Stimulated activated naive B cell treated with anti-CD40 and anti-IgM and Interleukin-4, amounts not matched to agents 10 μg/mL and 1 μg/mL and 100 μg/mL, for 72 hours (primary cell): Measurements from ENCODE around the gene CHCHD4.

ENCODE experiments used
- ATAC-seq, 2 donors: fragments of 150-1000 bp; cut with Tn5 transposase; replicated peaks; 2 replicates each; pipeline ENCODE4 v1.10.0; 2021; ENCODE audit warnings: moderate library complexity in 1 of 2
- DNase-seq: peaks from one replicate; pipeline ENCODE4 v3.0.0; 2021
- H3K27ac Mint-ChIP-seq: one replicate; pipeline ENCODE4 v1.8.0; 2022; ENCODE audit warnings: mild to moderate bottlenecking, mixed read lengths
- H3K27me3 Mint-ChIP-seq, 2 donors: one replicate each; pipeline ENCODE4 v1.8.0; 2022; ENCODE audit warnings: mixed read lengths in 2 of 2
- H3K36me3 Mint-ChIP-seq, 2 donors: one replicate each; pipeline ENCODE4 v1.8.0; 2022; ENCODE audit warnings: mixed read lengths in 2 of 2, mild to moderate bottlenecking in 1 of 2
- H3K4me1 Mint-ChIP-seq, 2 donors: one replicate each; pipeline ENCODE4 v1.8.0; 2022; ENCODE audit warnings: mixed read lengths in 2 of 2, mild to moderate bottlenecking in 1 of 2
- H3K4me3 Mint-ChIP-seq, 2 donors: one replicate each; pipeline ENCODE4 v1.8.0; 2022; ENCODE audit warnings: mild to moderate bottlenecking in 2 of 2, mixed read lengths in 2 of 2, moderate library complexity in 1 of 2
- H3K9me3 Mint-ChIP-seq, 2 donors: one replicate each; pipeline ENCODE4 v1.8.0; 2022; ENCODE audit warnings: mixed read lengths in 2 of 2, mild to moderate bottlenecking in 1 of 2

CHCHD4 gene

DNA sequence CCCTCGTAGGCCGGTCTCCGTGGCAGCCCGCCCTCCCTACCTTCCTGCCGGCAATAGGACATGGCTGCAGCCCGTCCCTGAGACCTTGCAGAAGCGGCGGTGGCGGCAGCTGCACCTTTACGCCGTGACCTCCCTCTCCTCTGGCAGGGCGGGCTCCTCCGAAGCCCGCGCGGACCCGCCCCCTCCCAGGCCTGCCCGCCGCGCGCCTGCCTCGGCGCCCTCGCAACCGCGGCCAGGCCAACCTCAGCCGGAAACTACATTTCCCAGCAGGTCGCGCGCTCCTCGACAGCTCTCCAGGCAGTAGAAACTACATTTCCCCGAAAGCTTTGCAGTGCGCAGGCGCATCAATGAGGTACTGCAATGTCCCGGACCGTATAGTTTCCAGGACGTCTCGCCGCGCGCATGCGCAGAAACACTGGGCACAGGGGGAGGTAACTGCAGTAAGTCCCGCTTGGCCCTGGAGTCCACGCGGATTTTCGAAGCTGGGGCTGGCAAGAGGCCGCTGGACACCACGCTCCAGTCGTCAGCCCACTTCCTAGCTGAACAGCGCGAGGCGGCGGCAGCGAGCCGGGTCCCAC lies at the start of gene CHCHD4, which contains the start of gene TMEM43:
Gene CHCHD4, minus strand, starts transcription at position 256 of the 578 bp plus-strand sequence. Its CDS starts 194 bp downstream, at position 62.
Gene TMEM43, plus strand, starts transcription at position 438 of the 578 bp plus-strand sequence. CDS start 142 bp downstream, outside the sequence.
- peak within 1 kb of the TSS; percentile 92 to 94 for H3K4me3 Mint-ChIP-seq
- peak; percentile 92 for ATAC-seq
- H3K27me3 Mint-ChIP-seq: no peaks in the 10 kb centered on the region
- peaks cover 0 to 3% of the 10 kb centered on the region in 2 donors for H3K9me3 Mint-ChIP-seq
- peak within 1 kb of the TSS; percentile 96 for H3K27ac Mint-ChIP-seq
- H3K36me3 Mint-ChIP-seq: peaks cover 42 to 51% of the 10 kb centered on the region in 2 donors
- H3K4me1 Mint-ChIP-seq: peaks cover 34 to 62% of the 10 kb centered on the region in 2 donors
- DNase-seq: peak; percentile 98

DNA sequence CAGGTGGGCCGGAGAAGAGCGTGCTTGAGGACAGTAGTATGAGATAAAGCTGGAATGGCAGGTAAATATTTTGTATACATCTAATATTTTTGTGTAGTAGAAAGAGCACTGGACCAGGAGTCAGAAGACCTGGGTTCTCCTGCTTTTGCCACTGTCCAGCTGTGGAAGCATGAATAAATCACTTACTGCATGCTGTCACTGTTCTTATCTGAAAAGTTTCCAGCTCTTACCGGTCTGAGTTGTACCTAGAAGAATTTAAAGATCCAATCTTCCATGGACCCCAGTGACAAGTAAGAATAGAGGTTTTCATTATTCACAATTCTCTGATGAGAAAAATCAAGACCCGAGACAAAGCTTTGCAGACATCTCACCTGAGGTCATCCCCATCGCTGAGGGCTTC lies 47.8 kb upstream of the CHCHD4 start:
- H3K9me3 Mint-ChIP-seq: no peaks in the 10 kb centered on the region
- no peak overlapping the region for H3K27ac Mint-ChIP-seq
- peaks cover 33 to 45% of the 10 kb centered on the region in 2 donors for H3K4me1 Mint-ChIP-seq
- no peaks in the 10 kb centered on the region for H3K27me3 Mint-ChIP-seq
- H3K36me3 Mint-ChIP-seq: peaks cover 38 to 47% of the 10 kb centered on the region in 2 donors
- no peak for ATAC-seq
- no peak overlapping the region for H3K4me3 Mint-ChIP-seq
- no peak for DNase-seq

- Mint-ChIP-seq H3K36me3 (peaks cover 56 to 64% of the 10 kb centered on the region in 2 donors), H3K4me3 (no peak overlapping the region), H3K27ac (peak overlapping the region; percentile 52), H3K4me1 (peaks cover 26 to 35% of the 10 kb centered on the region in 2 donors), H3K9me3 (no peaks in the 10 kb centered on the region), H3K27me3 (no peaks in the 10 kb centered on the region)
- DNase-seq (no peak), ATAC-seq (no peak)
These were observed 46.0 kb upstream of the CHCHD4 start for GRCh38 chr3:14170531-14171159.

GRCh38 chr3:14169871-14170270 lies 45.2 kb upstream of the CHCHD4 start:
- no peak for ATAC-seq
- H3K4me3 Mint-ChIP-seq: no peak overlapping the region
- DNase-seq: no peak
- H3K9me3 Mint-ChIP-seq: no peaks in the 10 kb centered on the region
- H3K27me3 Mint-ChIP-seq: no peaks in the 10 kb centered on the region
- H3K27ac Mint-ChIP-seq: no peak overlapping the region
- H3K36me3 Mint-ChIP-seq: peaks cover 62 to 65% of the 10 kb centered on the region in 2 donors
- H3K4me1 Mint-ChIP-seq: peaks cover 19 to 28% of the 10 kb centered on the region in 2 donors

GRCh38 chr3:14169435-14169834 lies 44.8 kb upstream of the CHCHD4 start:
- DNase-seq (no peak), ATAC-seq (no peak)
- Mint-ChIP-seq H3K4me3 (no peak overlapping the region), H3K36me3 (peaks cover 66 to 70% of the 10 kb centered on the region in 2 donors), H3K9me3 (no peaks in the 10 kb centered on the region), H3K27me3 (no peaks in the 10 kb centered on the region), H3K27ac (no peak overlapping the region), H3K4me1 (peaks cover 17 to 25% of the 10 kb centered on the region in 2 donors)

GRCh38 chr3:14166877-14167603 lies 42.4 kb upstream of the CHCHD4 start:
- Mint-ChIP-seq H3K9me3 (peaks cover 4 to 7% of the 10 kb centered on the region in 2 donors), H3K4me3 (no peak overlapping the region), H3K36me3 (peaks cover 80 to 83% of the 10 kb centered on the region in 2 donors), H3K4me1 (peaks cover 10 to 20% of the 10 kb centered on the region in 2 donors), H3K27ac (no peak overlapping the region), H3K27me3 (no peaks in the 10 kb centered on the region)
- DNase-seq (no peak), ATAC-seq (no peak)

DNA sequence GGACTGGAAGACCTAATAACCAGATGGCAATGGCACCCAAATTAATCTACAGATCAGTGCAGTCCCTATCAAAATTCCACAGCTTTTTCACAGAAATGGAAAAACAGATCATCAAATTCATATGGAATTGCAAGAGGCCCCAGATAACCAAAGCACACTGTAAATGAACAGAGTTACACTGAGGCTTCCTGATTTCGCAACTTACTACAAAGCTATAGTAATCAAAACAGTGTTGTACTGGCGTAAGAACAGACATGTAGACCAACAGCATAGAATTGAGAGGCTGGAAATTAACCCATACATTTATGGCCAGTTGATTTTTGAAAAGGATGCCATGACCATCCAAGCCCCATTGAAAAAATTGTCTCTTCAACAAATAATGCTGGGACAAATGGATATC lies 37.5 kb upstream of the CHCHD4 start:
- DNase-seq: no peak

DNA sequence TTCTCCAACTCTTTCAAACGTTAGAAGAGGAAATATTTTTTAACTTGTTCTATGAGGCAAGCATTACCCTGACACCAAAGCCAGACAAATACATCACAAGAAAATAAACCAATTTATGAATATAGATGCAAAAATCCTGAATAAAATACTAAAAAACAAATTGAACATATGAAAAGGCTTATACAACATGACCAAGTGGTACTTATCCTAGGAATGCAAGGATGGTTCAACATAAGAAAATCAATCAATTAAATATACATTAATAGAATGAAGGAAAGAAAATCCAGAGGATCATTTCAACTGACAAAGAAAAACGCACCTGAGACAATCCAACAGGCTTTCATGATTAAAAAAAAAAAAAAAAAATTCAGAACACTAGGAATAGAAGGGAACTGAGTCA lies 36.6 kb upstream of the CHCHD4 start:
- no peak overlapping the region for H3K27ac Mint-ChIP-seq
- H3K9me3 Mint-ChIP-seq: peaks cover 9 to 12% of the 10 kb centered on the region in 2 donors
- ATAC-seq: no peak
- H3K36me3 Mint-ChIP-seq: peaks cover 77 to 92% of the 10 kb centered on the region in 2 donors
- H3K4me3 Mint-ChIP-seq: no peak overlapping the region
- no peak for DNase-seq
- no peaks in the 10 kb centered on the region for H3K27me3 Mint-ChIP-seq
- peaks cover 0 to under 1% of the 10 kb centered on the region in 2 donors for H3K4me1 Mint-ChIP-seq

More for the DNA sequence above, 37.5 kb upstream of the CHCHD4 start:
- H3K27ac Mint-ChIP-seq: no peak overlapping the region
- H3K36me3 Mint-ChIP-seq: peaks cover 79 to 93% of the 10 kb centered on the region in 2 donors
- peaks cover under 1% of the 10 kb centered on the region in 2 donors for H3K4me1 Mint-ChIP-seq
- peaks cover 9 to 12% of the 10 kb centered on the region in 2 donors for H3K9me3 Mint-ChIP-seq
- no peaks in the 10 kb centered on the region for H3K27me3 Mint-ChIP-seq
- ATAC-seq: no peak
- H3K4me3 Mint-ChIP-seq: no peak overlapping the region

GRCh38 chr3:14159426-14159825 lies 34.8 kb upstream of the CHCHD4 start:
- DNase-seq: no peak
- no peak overlapping the region for H3K27ac Mint-ChIP-seq
- H3K4me3 Mint-ChIP-seq: no peak overlapping the region
- peaks cover 9 to 12% of the 10 kb centered on the region in 2 donors for H3K9me3 Mint-ChIP-seq
- no peaks in the 10 kb centered on the region for H3K27me3 Mint-ChIP-seq
- ATAC-seq: no peak
- peaks cover 71 to 93% of the 10 kb centered on the region in 2 donors for H3K36me3 Mint-ChIP-seq
- H3K4me1 Mint-ChIP-seq: peaks cover 5 to 19% of the 10 kb centered on the region in 2 donors

GRCh38 chr3:14158370-14158769 lies 33.7 kb upstream of the CHCHD4 start:
- Mint-ChIP-seq H3K9me3 (peaks cover 9% of the 10 kb centered on the region in 2 donors), H3K4me3 (no peak overlapping the region), H3K4me1 (peaks cover 6 to 21% of the 10 kb centered on the region in 2 donors), H3K27ac (peak overlapping the region; percentile 20), H3K27me3 (no peaks in the 10 kb centered on the region), H3K36me3 (peaks cover 69 to 93% of the 10 kb centered on the region in 2 donors)
- no peak for DNase-seq
- ATAC-seq: no peak

DNA sequence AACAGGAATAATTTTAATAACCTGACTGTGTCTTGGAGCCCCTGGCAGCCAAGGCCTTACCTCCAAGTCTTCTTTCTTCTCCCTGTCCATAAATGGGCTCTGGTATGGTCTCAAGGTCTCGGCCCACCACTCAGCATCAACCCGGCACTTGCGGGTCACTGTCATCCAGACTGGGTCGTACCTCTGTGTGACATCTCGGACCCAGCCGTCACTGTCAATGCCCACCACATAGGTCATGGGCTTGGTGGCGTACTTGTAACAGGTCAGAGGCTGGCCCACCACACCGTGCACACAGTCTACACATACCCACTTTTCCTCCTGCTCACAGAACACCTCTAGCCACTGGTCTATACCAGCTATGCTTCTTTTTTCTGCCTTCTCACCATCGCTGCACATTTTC lies 33.3 kb upstream of the CHCHD4 start:
- Mint-ChIP-seq H3K4me3 (no peak overlapping the region), H3K36me3 (peaks cover 68 to 93% of the 10 kb centered on the region in 2 donors), H3K27ac (no peak overlapping the region), H3K27me3 (no peaks in the 10 kb centered on the region), H3K9me3 (peaks cover 9% of the 10 kb centered on the region in 2 donors), H3K4me1 (peaks cover 6 to 21% of the 10 kb centered on the region in 2 donors)
- DNase-seq (no peak), ATAC-seq (no peak)

DNA sequence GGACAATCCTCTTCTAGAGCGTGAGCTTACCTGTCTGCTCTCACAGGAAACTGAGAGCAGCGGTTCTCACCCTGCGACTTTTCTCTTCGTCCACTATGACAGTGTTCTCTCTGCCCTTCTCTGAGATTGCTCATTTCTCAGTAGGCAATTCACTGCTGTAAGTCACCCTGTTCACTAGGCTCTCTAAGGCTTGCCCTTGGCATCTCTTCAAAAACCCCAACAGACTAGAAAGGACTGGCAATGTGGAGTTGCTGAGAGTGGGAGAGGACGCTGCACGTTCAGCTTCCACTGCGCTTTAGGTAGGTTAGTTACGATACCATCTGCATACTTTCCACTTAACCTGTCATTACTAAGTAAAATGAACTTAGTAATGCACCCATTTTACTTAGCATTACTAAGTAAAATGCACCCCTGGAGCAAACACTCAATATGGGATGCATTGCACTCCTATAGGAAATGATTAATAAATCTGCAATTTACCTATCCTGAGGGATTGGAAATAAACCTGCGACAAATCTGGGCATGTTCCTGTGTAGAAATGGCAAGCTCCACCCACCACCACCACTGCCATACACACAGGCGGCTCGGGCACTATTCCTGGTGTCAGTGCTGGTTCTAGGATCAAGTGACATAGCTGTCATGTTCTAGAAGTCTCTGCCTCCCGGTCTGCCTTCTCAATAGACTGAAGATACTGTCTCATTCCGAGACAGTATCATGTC lies 32.3 kb upstream of the CHCHD4 start:
- Mint-ChIP-seq H3K9me3 (peaks cover 4 to 5% of the 10 kb centered on the region in 2 donors), H3K4me3 (no peak overlapping the region), H3K4me1 (peaks cover 6 to 21% of the 10 kb centered on the region in 2 donors), H3K27me3 (no peaks in the 10 kb centered on the region), H3K36me3 (peaks cover 62 to 93% of the 10 kb centered on the region in 2 donors), H3K27ac (no peak overlapping the region)
- no peak for ATAC-seq
- DNase-seq: no peak

- Mint-ChIP-seq H3K4me1 (peaks cover 6 to 21% of the 10 kb centered on the region in 2 donors), H3K27ac (peak overlapping the region; percentile 34), H3K4me3 (no peak overlapping the region), H3K9me3 (no peaks in the 10 kb centered on the region), H3K36me3 (peaks cover 54 to 85% of the 10 kb centered on the region in 2 donors), H3K27me3 (no peaks in the 10 kb centered on the region)
- DNase-seq (no peak), ATAC-seq (no peak)
These were observed 31.5 kb upstream of the CHCHD4 start for GRCh38 chr3:14156201-14156600.
